Measurements from ENCODE around the gene CNTN5.

Gene CNTN5

GRCh38 chr11:100094121-100094865 lies 1073.5 kb downstream of the CNTN5 start:
- DNase-seq (ENCODE audit: low spot score): no peak

DNA sequence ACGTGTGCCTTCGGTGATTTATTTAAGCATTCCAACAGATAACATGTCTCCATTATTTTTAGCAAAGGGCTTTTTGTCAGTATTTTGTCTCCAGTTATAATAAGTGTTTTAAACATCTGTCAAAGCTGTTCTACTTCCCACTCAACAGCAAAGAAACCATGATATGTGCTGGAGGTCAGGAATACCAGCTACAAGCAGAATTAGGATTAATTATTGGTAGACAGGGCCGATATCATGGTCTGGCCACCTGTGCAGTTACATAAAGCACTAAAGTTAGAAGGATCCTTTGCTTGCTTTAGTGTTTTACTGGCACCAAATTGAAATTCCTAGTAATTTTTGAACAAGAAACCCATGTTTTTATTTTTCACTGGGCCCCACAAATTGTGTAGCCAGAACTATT lies 1075.1 kb downstream of the CNTN5 start:
- no peak for DNase-seq (ENCODE audit: low spot score)

DNA sequence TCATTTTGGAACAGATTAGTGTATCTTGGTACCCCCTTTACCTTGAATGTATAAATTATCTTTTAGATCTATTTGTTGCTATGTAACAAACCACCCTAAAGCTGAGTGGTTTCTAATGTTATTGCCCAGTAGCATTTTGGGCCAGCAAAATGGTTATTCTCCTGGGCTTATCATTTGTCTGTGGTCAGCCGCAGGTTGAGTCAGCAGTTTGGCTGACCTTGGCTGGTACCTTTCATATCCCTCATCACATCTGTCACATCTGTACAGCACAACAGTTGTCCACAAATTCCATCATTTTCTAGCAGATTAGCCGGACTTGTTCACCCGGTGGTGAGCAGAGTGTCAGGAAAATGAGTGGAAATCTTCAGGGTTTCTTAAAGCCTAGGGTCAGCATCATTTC lies 1077.8 kb downstream of the CNTN5 start:
- DNase-seq (ENCODE audit: low spot score): no peak

DNA sequence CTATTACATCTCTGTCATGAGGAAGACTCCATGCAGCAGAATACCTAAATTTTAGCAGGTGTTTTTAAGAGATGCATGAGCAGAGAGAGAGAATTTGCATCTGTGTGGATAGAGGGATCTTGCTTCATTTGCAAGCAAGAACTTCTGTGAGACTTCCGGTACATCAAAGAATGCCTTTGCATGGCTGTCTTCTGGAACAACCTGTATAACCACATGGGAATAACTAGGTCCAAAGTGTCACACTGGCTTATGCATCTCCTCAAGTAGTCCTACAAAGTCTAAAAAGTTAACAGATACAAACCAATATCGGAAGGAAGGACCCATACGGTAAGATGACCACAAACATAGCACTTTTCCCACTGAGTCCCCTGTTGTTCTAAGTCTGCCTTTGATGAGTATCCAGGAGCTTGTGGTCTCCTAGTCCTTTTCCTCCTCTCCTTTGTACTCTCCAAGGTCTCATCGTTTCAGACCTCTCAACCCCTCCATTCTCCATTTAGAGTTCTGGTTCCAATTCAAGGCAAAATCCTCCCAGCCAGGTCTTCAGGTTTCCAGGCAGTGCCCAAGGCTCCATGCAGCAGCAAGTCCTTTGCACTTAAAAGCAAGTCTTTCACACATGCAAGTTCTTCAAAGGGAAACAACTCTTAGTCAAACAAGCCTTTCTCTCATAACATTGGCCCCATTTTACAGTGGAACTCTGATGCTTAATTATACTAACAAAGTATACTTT lies 1084.7 kb downstream of the CNTN5 start:
- no peak for DNase-seq (ENCODE audit: low spot score)

GRCh38 chr11:100105982-100106358 lies 1085.2 kb downstream of the CNTN5 start:
- no peak for DNase-seq (ENCODE audit: low spot score)

DNA sequence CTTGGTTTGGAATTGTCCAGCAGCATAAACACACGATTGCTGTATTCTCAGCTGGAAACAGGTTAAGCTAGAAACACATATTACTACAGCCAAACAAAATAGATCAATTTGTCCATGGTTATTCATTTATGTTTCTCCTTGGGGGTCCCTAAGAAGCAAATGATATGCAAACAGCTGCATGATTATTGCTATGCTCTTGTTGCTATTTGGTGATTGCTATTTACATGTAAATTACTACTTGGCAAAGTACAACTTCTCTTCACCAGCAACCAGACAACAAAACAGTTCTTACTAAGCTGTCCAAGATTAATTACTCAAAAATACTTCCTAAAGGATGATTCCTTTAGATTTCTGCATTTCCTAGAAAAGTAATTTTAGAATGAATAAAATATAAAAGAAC lies 1098.4 kb downstream of the CNTN5 start:
- DNase-seq (ENCODE audit: low spot score): no peak

DNA sequence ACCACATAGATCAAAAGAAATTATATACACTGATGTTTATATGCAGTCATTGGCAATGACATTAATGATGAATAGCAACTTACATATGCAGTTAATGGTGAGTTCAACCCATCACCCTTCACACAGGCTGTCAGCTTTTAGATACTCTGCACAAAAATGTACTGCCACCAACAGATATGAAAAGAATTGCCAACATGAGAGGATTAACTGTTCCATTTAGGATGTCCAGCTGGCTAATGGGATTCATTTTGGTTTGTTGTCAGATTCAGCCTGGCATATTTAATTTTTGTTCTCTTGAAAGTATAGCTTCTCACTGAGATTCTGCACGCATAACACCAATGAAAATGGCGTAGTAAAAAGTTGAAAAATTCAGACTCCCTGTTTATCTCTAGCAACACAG lies 1112.4 kb downstream of the CNTN5 start:
- DNase-seq (ENCODE audit: low spot score): no peak

DNA sequence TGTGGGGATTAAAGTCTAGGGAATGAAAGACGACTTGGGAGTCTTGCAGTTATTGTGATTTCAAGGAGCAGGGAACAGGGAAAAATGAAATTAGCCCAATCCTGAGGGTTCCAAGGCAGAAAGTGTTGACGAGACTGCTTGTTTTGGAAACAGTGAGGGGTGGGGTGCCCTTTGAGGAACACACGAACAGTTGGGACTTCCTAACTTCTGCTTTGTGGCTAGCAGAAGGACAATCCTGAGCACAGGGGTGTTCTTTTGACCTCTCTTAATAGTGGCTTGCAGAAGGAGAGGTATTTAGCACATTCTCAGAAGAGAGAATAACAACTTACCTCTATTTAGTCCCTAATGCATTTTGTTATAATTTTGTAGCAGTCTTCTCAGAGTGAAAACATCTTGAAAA lies 1120.5 kb downstream of the CNTN5 start:
- no peak for DNase-seq (ENCODE audit: low spot score)

- DNase-seq (ENCODE audit: low spot score): no peak
Observed at GRCh38 chr11:100151944-100152343, 1131.2 kb downstream of the CNTN5 start.

DNA sequence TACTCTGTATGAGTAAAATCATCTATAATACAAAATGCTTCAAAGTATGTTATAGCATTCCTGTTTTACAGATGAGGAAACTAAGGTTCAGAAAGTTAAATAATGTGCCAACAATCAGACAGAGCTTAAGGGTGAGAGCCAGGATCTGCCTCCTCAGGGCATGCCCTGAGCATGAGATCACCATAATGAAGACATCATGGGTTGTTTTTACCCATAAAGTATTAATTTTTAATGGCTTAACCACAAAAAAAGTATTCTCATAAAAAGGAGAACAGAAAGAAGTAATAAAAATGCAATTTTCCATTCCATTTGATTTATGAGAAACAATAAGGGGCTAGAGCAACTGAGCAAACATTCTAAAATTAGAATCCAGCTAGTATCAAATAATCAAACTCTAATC lies 1132.0 kb downstream of the CNTN5 start:
- no peak for DNase-seq (ENCODE audit: low spot score)

- DNase-seq (ENCODE audit: low spot score): no peak
Observed at GRCh38 chr11:100163471-100163870, 1142.7 kb downstream of the CNTN5 start.

DNA sequence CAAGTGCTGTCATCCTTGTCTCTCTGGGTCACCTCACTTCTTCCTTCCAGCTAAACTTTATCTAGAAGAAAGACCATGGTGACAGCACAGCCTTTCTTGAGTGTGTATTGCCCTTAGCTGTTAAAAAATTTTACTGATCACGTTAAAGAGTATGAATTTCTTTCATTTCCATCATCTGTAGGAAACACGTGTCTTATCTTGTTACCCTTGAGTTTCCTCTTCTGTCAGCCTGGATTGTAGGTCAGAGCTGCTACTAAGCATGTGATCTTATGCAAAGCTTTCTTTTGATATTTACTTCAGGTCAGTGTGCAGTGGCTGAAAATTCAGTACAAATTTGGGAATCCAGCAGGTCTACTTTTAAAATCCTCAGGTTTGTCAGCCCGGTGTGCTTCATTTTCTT lies 1154.1 kb downstream of the CNTN5 start:
- no peak for DNase-seq (ENCODE audit: low spot score)

DNA sequence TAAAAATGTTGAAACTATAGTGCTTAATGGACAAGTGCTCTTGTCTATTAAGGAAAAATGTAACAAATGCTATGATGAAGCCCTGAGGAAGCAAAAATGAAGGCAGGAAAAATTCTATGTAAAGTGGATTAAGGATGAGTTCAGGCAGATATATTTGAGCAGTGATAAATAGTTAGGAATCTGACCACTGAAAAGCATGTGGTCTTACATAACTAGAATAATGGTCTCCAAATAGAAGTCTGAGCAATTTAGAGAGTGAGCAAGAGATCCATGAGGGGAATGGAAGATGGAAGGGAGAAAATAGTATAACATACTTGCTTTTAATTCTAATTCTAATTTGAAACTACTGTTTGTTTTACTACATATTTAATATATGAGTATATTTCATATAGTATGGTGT lies 1155.7 kb downstream of the CNTN5 start:
- no peak for DNase-seq (ENCODE audit: low spot score)

DNA sequence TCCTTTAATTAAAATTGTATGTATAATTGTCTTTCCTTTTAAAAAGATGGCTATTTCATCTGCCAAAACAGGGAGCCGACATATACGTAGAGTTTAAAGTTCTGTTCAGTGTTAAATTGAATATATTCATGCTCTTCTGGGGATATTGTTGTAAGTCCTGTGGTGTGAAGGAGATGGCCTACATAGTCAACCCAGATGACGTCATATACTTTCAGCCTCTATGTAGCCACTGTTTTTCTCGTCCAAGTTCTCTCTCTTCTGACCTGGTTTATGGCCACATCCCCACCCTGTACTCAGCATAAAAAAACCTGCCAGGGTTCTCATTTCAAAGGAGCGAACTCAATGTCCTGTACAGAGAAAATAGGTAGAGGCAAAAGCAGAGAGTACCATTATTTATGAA lies 1156.9 kb downstream of the CNTN5 start:
- DNase-seq (ENCODE audit: low spot score): no peak

- no peak for DNase-seq (ENCODE audit: low spot score)
Observed at GRCh38 chr11:100182350-100182749, 1161.6 kb downstream of the CNTN5 start.

DNA sequence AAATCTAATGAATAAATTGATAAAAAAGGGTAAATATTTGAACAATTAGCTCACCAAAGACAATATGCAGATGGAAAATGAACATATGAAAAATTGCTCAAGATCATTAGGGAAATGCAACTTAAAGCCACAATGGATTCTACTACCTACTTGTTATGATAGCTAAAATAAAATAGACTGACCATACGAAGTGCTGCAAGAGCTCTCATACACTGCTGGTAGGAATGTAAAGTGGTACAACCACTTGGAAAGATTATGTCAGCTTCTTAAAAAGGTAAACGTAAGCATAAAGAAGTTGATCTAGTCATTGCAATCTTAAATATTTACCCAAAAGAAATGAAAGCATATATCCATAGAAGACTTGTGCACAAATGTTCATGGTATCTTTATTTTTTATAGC lies 1162.2 kb downstream of the CNTN5 start:
- no peak for DNase-seq (ENCODE audit: low spot score)

DNA sequence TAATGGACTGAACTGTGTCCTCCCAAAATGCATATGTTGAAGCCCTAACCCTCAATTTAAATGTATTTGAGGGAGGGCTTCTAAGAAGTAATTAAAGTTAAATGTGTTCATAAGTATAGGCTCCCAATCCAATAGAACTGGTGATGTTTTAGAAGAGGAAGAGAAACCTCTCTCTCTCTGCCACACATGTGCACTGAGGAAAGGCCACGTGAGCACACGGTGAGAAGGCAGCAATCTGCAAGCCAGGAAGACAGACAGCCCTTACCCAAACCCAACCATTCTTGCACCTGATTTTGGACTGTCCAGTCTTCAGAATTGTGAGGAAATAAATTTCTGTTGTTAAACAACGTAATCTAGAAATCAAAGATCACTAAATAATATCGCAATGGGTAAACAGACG lies 1164.8 kb downstream of the CNTN5 start:
- no peak for DNase-seq (ENCODE audit: low spot score)

- DNase-seq (ENCODE audit: low spot score): no peak
Observed at GRCh38 chr11:100188137-100188783, 1167.5 kb downstream of the CNTN5 start.

- DNase-seq (ENCODE audit: low spot score): no peak
Observed at GRCh38 chr11:100190395-100190794, 1169.6 kb downstream of the CNTN5 start.

GRCh38 chr11:100192181-100192580 lies 1171.4 kb downstream of the CNTN5 start:
- no peak for DNase-seq (ENCODE audit: low spot score)

DNA sequence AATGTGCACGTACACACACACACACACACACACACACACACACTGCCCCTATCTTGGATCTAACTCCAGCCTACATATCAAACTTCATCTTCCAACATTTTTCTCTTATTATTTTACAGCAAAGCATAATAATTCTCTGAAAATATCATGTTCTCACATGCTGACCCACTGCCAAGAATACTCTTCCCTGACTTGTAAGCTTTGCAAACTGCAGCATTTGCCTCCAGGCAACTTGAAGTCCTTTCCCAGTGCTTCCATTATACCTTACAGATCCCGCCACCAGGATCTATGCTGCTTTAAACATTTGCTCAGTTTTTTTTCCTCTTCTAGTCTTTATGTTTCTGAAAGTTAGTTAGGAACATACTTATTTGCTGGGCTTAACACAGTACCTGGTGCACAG lies 1183.0 kb downstream of the CNTN5 start:
- no peak for DNase-seq (ENCODE audit: low spot score)

DNA sequence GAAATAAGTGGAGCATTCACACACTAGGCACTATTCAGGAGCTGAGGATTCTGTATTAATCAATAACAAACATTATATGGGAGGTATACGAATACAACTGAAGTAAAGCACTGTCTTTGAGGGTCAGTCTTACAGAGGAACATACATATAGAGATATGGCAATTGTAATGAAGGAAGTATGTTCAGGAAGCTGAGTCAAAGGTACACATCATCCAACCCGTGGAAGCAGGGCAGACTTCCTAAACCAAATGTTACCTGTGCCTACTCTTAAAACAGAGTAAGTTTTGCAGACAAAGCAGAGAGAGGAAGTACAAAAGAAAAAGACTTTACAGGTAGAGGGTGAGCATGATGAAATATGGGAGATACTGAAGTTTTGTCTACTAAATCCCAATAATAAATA lies 1185.2 kb downstream of the CNTN5 start:
- no peak for DNase-seq (ENCODE audit: low spot score)

DNA sequence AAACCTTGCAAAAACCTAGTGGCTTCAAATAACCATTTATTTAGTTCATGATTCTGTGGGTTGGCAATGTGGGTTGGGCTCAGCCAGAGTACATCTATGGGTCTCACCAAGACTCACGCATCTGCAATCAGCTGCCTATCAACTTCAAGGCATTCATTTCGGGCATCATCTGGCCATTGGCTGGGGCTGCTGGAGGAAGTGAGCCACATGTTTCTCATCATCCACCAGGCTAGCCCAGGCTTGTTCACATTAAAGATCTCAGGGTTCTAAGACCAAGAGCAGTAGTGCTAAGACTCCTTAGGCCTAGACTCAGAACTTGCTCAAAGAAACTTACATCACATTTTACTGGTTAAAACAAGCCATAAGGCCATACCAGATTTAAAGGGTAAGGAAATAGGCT lies 1187.5 kb downstream of the CNTN5 start:
- no peak for DNase-seq (ENCODE audit: low spot score)
